Measurements from ENCODE around the gene SHROOM3. TPM values are rescaled to one million over a fixed set of nuclear protein-coding genes. Genes with fewer than 3 reads are reported as not detected.

The SHROOM3 gene
- total and polyA plus RNA-seq, 10 donors, result 0.37 to 23.9 (median 8.3) TPM

GRCh38 chr4:76751612-76752343 is 316.7 kb downstream of the SHROOM3 start:
- DNase-seq, result no peak
- WGBS, 5 donors, result 81 to 94% (median 90%) methylated on average over 3 of the region's 3 CpGs
- Histone ChIP-seq H3K9me3 (peaks cover 0 to 9% (median 0%) of the 10 kb centered on the region in 8 donors), H3K36me3 (peaks cover 0 to 11% (median 0%) of the 10 kb centered on the region in 6 donors), H3K27ac (no peak overlapping the region), H3K27me3 (replicated peaks in 1 of 7) (peaks cover 0 to 35% (median 0%) of the 10 kb centered on the region in 7 donors), H3K4me1 (peaks cover 0 to 13% (median 2%) of the 10 kb centered on the region in 6 donors), H3K4me3 (no peak overlapping the region)
- TF ChIP-seq POLR2AphosphoS5 (IDR thresholded peaks at IDR 0.05), result no peak
- no peak for TF ChIP-seq CTCF (IDR thresholded peaks at IDR 0.05 in 8 of 11, conservative IDR thresholded peaks at IDR 0.05 in 3 of 11)
- TF ChIP-seq POLR2A (IDR thresholded peaks at IDR 0.05), result no peak
- intact Hi-C loops (cut with DNase I; ENCODE audit: low total_unique reads), result loop anchor here (10.0 kb wide), 1 partner anchor 577 kb away; no protein-coding TSS in a partner anchor

GRCh38 chr4:76752861-76753501 is 318.0 kb downstream of the SHROOM3 start:
- Histone ChIP-seq H3K9me3 (peaks cover 0 to 9% (median 0%) of the 10 kb centered on the region in 8 donors), H3K4me3 (no peak overlapping the region), H3K36me3 (peaks cover 0 to 11% (median 0%) of the 10 kb centered on the region in 6 donors), H3K27ac (peak overlapping the region in 5 of 8 donors; percentile 24 to 47 (median 43)), H3K4me1 (peaks cover 0 to 13% (median 2%) of the 10 kb centered on the region in 6 donors), H3K27me3 (replicated peaks in 1 of 7) (peaks cover 0 to 35% (median 0%) of the 10 kb centered on the region in 7 donors)
- 13 to 29% (median 22%) methylated on average over 3 of the region's 3 CpGs for WGBS, 5 donors
- no peak for TF ChIP-seq CTCF (IDR thresholded peaks at IDR 0.05 in 8 of 11, conservative IDR thresholded peaks at IDR 0.05 in 3 of 11)
- TF ChIP-seq POLR2AphosphoS5 (IDR thresholded peaks at IDR 0.05), result no peak
- TF ChIP-seq POLR2A (IDR thresholded peaks at IDR 0.05), result no peak
- DNase-seq, result no peak
- intact Hi-C loops (cut with DNase I; ENCODE audit: low total_unique reads), result loop anchor here (10.0 kb wide), 1 partner anchor 578 kb away; no protein-coding TSS in a partner anchor

- Histone ChIP-seq H3K27me3 (replicated peaks in 1 of 7) (peaks cover 0 to 35% (median 0%) of the 10 kb centered on the region in 7 donors), H3K4me3 (no peak overlapping the region), H3K27ac (peak overlapping the region in 6 of 8 donors; percentile 29 to 47 (median 44)), H3K36me3 (peaks cover 0 to 11% (median 0%) of the 10 kb centered on the region in 6 donors), H3K4me1 (peaks cover 0 to 13% (median under 1%) of the 10 kb centered on the region in 6 donors), H3K9me3 (peaks cover 0 to 9% (median 0%) of the 10 kb centered on the region in 8 donors)
- TF ChIP-seq POLR2AphosphoS5 (IDR thresholded peaks at IDR 0.05) (no peak), CTCF (IDR thresholded peaks at IDR 0.05 in 8 of 11, conservative IDR thresholded peaks at IDR 0.05 in 3 of 11) (no peak), POLR2A (IDR thresholded peaks at IDR 0.05) (no peak)
- no peak for DNase-seq
- intact Hi-C loops (cut with DNase I; ENCODE audit: low total_unique reads), result loop anchor here (10.0 kb wide), 1 partner anchor 579 kb away; no protein-coding TSS in a partner anchor
- 38 to 68% (median 41%) methylated on average over 3 of the region's 3 CpGs for WGBS, 5 donors
These were observed 318.8 kb downstream of the SHROOM3 start for GRCh38 chr4:76753814-76754213.
